ENCODE data around the gene SLC25A6.
"Not testable (repeated sequence)": the region's sequence is repeated elsewhere in the genome, so short reads cannot be mapped to it uniquely, and the experiment has no call there.

Gene SLC25A6

GRCh38 chrX:1351981-1352714 lies 39.8 kb downstream of the SLC25A6 start:
- no peak overlapping the region for H3K4me3 ChIP-seq (ENCODE audit: control insufficient read depth, low read depth, low read length)
- DNase-seq (ENCODE audit: low read depth), result no peak
- no peak for TF ChIP-seq CTCF (conservative IDR thresholded peaks at IDR 0.05; ENCODE audit: control insufficient read depth, insufficient read depth, low read depth, low read length)

DNA sequence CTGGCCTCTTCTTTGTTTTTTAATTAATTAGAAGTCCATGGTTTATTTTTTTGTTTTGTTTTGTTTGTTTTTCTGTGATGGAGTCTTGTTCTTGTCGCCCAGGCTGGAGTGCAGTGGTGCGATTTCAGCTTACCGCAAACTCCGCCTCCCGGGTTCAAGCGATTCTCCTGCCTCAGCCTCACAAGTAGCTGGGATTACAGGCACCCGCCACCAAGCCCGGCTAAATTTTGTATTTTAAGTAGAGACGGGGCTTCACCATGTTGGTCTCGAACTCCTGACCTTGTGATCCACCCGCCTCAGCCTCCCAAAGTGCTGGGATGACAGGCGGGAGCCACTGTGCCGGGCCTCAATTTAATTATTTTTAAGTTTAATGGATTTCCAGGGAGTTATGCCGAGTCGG lies 42.3 kb downstream of the SLC25A6 start:
- H3K4me3 ChIP-seq (ENCODE audit: control insufficient read depth, low read depth, low read length); DNase-seq (ENCODE audit: low read depth): not testable (repeated sequence)

GRCh38 chrX:1341545-1342184 lies 50.2 kb downstream of the SLC25A6 start:
- no peak overlapping the region for H3K4me3 ChIP-seq (ENCODE audit: control insufficient read depth, low read depth, low read length)
- no peak for DNase-seq (ENCODE audit: low read depth)
- TF ChIP-seq CTCF (conservative IDR thresholded peaks at IDR 0.05; ENCODE audit: control insufficient read depth, insufficient read depth, low read depth, low read length), result no peak

- no peak for TF ChIP-seq CTCF (conservative IDR thresholded peaks at IDR 0.05; ENCODE audit: control insufficient read depth, insufficient read depth, low read depth, low read length)
- H3K4me3 ChIP-seq (ENCODE audit: control insufficient read depth, low read depth, low read length), result no peak overlapping the region
- no peak for DNase-seq (ENCODE audit: low read depth)
Observed at GRCh38 chrX:1336948-1337779, 54.7 kb downstream of the SLC25A6 start.

DNA sequence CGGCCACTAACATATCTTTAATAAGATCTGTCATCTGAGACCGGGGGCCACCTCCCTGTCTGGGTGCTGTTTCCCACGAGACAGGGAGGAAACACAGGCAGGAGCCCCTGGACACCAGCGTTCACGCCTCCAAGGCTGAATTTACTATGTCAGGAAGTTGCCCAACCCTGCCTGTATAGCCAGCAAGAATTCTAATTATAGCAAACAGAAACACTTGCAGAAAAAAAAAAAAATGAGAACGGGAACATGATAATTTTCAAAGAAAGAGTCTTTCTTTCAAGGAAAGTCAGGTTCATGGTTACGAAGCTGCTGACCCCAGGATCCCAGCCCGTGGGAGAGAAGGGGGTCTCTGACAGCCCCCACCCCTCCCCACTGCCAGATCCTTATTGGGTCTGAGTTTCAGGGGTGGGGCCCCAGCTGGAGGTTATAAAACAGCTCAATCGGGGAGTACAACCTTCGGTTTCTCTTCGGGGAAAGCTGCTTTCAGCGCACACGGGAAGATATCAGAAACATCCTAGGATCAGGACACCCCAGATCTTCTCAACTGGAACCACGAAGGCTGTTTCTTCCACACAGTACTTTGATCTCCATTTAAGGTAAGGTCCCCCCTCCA lies 55.5 kb downstream of the SLC25A6 start, which contains the start of gene IL3RA:
Gene IL3RA, plus strand, starts transcription at position 455 of the 613 bp plus-strand sequence. CDS start 4,981 bp downstream, outside the sequence.
- no peak within 1 kb of the TSS for H3K4me3 ChIP-seq (ENCODE audit: control insufficient read depth, low read depth, low read length)
- no peak for DNase-seq (ENCODE audit: low read depth)
- no peak for TF ChIP-seq CTCF (conservative IDR thresholded peaks at IDR 0.05; ENCODE audit: control insufficient read depth, insufficient read depth, low read depth, low read length)
